Aorta (tissue), 5 donors: ENCODE results near the gene DRG2. TPM values are rescaled to one million over a fixed set of nuclear protein-coding genes. Genes with fewer than 3 reads are reported as not detected.

Experiments
- ATAC-seq: fragments of 200-7000 bp; cut with Tn5 transposase; one replicate; pipeline ENCODE4 v1.9.1; 2022; ENCODE audit warnings: moderate library complexity; ENCODE audit not compliant: low FRiP score
- DNase-seq, 2 donors: peaks; one replicate each; pipeline ENCODE4 v3.0.0-alpha.2; 2020
- H3K27ac ChIP-seq, 2 donors: one replicate each; pipeline ENCODE4 v1.5.1; 2013; ENCODE audit warnings: low read length in 2 of 2, mild to moderate bottlenecking in 2 of 2, moderate library complexity in 2 of 2, control low read depth in 1 of 2, inconsistent platforms in 1 of 2, low read depth in 1 of 2
- H3K27me3 ChIP-seq, 2 donors: one replicate each; pipeline ENCODE4 v1.6.1; 2013; ENCODE audit warnings: control low read depth in 1 of 2, low read length in 1 of 2, mild to moderate bottlenecking in 1 of 2, moderate library complexity in 1 of 2; ENCODE audit not compliant: insufficient read depth in 2 of 2, control insufficient read depth in 1 of 2
- H3K36me3 ChIP-seq, 2 donors: one replicate each; pipeline ENCODE4 v1.6.1; 2013; ENCODE audit warnings: control low read depth in 1 of 2, low read length in 1 of 2, mild to moderate bottlenecking in 1 of 2; ENCODE audit not compliant: insufficient read depth in 2 of 2, control insufficient read depth in 1 of 2
- H3K4me1 ChIP-seq, 2 donors: one replicate each; pipeline ENCODE4 v1.6.1; 2013; ENCODE audit warnings: low read length in 2 of 2, control low read depth in 1 of 2, mild to moderate bottlenecking in 1 of 2, moderate library complexity in 1 of 2; ENCODE audit not compliant: insufficient read depth in 2 of 2, control insufficient read depth in 1 of 2
- H3K4me3 ChIP-seq, 2 donors: one replicate each; pipeline ENCODE4 v1.5.1; 2013; ENCODE audit warnings: low read length in 2 of 2, control low read depth in 1 of 2, mild to moderate bottlenecking in 1 of 2
- H3K9me3 ChIP-seq: one replicate; pipeline ENCODE4 v1.6.1; 2013; ENCODE audit warnings: mild to moderate bottlenecking, low read length; ENCODE audit not compliant: control insufficient read depth
- WGBS, 2 donors: extraction: QIAGEN DNeasy Blood & Tissue Kit; methylation state at CpG; one replicate each; pipeline ENCODE4 v1.1.7; 2013; 5-methylcytosine and 5-hydroxymethylcytosine counted together
- intact Hi-C, 2 donors: fragments of 100-400 bp; cut with DNase I; formaldehyde crosslinking; loops; one replicate each; pipeline versions ENCODE4 v1.14.2 to v1.15.0; 2022
- long read RNA-seq, 2 donors: library from polyadenylated mRNA; unstranded; transcript quantifications; one replicate each; pipeline ENCODE4 v2.0.0, GENCODE V29; 2020 to 2021
- polyA plus RNA-seq, 2 donors: library from polyadenylated mRNA; stranded (reverse); fragments of 200-250 nt; gene quantifications; one replicate each; pipeline ENCODE4 v1.2.3, GENCODE V29; 2013
- total RNA-seq, 2 donors: library from RNA; stranded (reverse); fragmentation: NEBNext Ultra II Directional; extraction: Animal tissue kit (Norgen Biotek cat#: 25700); gene quantifications; one replicate each; pipeline ENCODE4 v1.2.1, GENCODE V29; 2021
- donor health status: healthy with polysubstance abuse.
- donor health status: Bipolar disorder and iron deficiency.
- donor health status: DM: no; HTN: no; CAD: no.
- donor health status: DM: no; HTN: no; CAD: no.
- donor health status: DM: yes; HTN: yes; CAD: no.

DRG2 gene, protein sequence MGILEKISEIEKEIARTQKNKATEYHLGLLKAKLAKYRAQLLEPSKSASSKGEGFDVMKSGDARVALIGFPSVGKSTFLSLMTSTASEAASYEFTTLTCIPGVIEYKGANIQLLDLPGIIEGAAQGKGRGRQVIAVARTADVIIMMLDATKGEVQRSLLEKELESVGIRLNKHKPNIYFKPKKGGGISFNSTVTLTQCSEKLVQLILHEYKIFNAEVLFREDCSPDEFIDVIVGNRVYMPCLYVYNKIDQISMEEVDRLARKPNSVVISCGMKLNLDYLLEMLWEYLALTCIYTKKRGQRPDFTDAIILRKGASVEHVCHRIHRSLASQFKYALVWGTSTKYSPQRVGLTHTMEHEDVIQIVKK
- total RNA-seq (10 to 100 TPM; 28.7 to 33.7 TPM), polyA plus RNA-seq (10 to 100 TPM; 16.0 to 52.3 TPM)
- long read RNA-seq, donor 1, transcript DRG2-202 (13 exons, 1,897 nt) = minor isoform, 5 of 193 reads
- long read RNA-seq, donor 1, transcript DRG2-201 (13 exons, 1,964 nt) = major isoform, 140 of 193 reads
- long read RNA-seq, donor 1, partial matches to known transcripts = 9 of 193 reads
- long read RNA-seq, donor 1, other reads (novel, unspliced or antisense) = 37 of 193 reads
- long read RNA-seq, donor 2, transcript DRG2-201 (13 exons, 1,964 nt) = major isoform, 8 of 18 reads
- long read RNA-seq, donor 2, partial matches to known transcripts = 2 of 18 reads
- long read RNA-seq, donor 2, other reads (novel, unspliced or antisense) = 7 of 18 reads

DNA sequence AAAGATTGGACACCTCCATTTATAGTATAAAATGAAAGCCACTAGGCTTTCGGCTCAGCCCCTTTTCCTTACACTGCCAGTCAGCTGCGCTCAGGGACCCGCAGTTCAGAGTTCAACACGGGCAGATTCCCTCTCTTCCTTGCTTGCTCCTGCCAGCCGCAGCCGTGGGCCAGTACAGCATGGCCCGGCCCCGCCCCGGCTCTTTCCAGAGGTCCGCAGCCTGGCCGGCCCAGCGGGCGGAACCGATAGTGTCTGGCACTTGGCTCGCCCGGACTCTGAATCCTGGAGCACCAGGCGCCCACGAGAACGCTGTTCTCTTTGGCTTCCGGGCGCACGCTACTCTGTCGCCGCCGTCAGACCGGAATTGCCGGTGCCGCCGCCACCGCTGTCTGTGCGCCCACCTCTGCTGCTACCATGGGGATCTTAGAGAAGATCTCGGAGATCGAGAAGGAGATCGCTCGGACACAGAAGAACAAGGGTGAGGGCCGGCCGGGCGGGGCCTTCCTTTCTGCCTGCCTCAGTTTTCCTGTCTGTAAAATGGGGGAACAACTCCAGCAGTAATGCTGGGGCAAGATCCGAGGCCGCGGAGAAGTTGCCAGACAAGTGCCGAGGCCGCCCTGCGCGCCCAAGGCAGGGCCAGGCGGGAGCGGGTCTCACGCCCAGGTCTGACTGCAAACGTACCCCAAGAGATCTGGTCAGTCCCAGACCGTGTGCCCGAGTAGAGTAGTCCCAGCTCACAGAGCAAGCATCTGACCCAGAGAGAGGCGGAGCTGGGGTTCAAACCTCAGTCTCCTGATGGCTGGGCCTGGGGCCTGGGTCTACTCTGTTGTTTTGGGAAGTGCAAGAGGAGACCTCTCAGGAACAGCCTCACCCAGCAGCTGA lies at the start of gene DRG2:
DRG2 (plus strand) TSS at position 339 of the 882 bp plus-strand sequence; CDS start at position 415, 76 bp downstream.
- peak within 1 kb of the TSS; percentile 86 to 87 for H3K4me3 ChIP-seq
- ATAC-seq (peak; percentile 98), DNase-seq (peak; percentile 94 to 97)
- intact Hi-C loops = loop anchor here in 1 of 2 donors (5.0 kb wide), 1 partner anchor 94 kb away; the partner anchor contains the start of gene ALKBH5
- H3K27me3 ChIP-seq = no peaks in the 10 kb centered on the region
- H3K9me3 ChIP-seq = no peaks in the 10 kb centered on the region
- H3K27ac ChIP-seq = peak within 1 kb of the TSS in 1 of 2 donors; percentile 6
- no peaks in the 10 kb centered on the region for H3K36me3 ChIP-seq
- H3K4me1 ChIP-seq = no peaks in the 10 kb centered on the region
- 1% methylated on average over 50 to 52 of the region's 52 CpGs for WGBS, 2 donors

DNA sequence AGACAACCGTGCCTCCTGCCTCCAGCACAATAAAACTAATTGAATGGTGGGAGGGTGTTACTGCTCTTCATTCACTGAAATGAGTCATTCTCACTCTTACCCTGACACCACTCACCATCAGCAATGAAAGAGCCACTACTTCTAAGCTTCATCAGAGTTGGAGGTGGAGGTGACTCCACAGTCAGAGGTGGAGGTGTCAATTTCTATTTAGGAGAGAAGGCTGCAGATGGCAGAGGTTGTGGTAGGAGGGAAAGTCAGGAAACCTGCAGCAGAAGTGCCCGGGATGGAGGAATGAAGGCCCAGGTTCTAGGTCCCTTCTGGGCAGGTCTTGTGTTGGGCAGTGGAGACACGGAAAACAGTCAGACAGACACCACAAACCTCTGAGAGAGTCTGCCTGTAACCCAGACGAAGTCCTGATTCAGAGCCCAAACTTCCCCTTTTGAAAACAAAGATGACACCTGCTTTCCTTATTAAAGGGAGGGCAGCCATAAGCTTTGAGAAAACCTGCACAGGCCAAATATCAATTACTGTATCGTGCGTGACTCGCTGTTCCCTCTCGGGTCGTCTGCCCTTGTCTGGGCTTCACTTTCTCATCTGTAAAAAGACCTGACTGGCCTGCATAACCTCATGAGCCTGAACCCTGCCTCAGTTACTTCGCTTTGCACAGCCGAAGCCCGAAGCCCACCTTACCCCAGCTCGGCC lies 49.4 kb upstream of the DRG2 start:
- Histone ChIP-seq H3K9me3 (no peaks in the 10 kb centered on the region), H3K4me3 (peak overlapping the region; percentile 54 to 83), H3K36me3 (no peaks in the 10 kb centered on the region), H3K4me1 (no peaks in the 10 kb centered on the region), H3K27me3 (no peaks in the 10 kb centered on the region), H3K27ac (peak overlapping the region in 1 of 2 donors; percentile 49)
- 8% methylated on average over 13 of the region's 13 CpGs for WGBS, 2 donors
- intact Hi-C loops = loop anchor here in 1 of 2 donors (10.0 kb wide), 2 partner anchors 223 to 263 kb away; no protein-coding TSS in a partner anchor
- DNase-seq (no peak), ATAC-seq (no peak)

DNA sequence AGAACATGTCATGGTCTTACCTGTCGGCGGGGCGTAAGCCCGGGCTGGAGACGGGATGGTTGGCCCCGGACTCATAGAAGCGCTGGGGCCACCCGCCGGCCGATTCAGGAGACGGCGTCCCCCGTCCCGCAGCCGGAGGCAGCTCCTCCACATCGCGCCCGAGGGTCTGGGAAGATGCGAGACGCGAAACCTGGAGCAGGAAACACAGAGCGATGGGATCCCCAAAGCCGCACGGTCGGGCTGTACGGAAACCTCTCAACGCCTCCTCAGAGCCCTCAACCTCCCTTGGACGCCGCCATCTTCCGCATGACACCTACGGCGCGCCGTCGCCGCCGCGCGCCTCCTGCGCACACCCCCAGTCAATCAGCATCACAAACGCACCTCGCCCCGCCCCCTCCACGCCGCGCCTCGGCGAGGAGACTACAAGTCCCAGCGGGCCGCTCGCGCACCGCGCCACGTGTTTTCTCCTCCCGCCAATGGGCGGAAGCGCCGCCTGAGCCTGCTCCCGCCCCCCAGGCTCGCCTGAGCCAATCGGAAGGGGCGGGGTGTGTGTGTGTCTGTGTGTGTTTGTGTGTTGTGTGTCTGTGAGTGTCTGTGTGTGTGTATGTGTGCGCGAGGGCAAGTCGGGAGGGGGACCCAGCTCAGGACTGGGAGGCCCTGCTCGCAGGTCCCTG lies 48.8 kb upstream of the DRG2 start, which contains the start of the genes ATPAF2 and GID4:
ATPAF2 (minus strand) TSS at position 308 of the 674 bp plus-strand sequence; CDS start at position 153, 155 bp downstream.
GID4 (plus strand) TSS at position 548 of the 674 bp plus-strand sequence; CDS start at position 605, 57 bp downstream.
- Histone ChIP-seq H3K4me1 (no peaks in the 10 kb centered on the region), H3K9me3 (no peaks in the 10 kb centered on the region), H3K27me3 (no peaks in the 10 kb centered on the region), H3K36me3 (no peaks in the 10 kb centered on the region), H3K27ac (peak within 1 kb of the TSS in 1 of 2 donors; percentile 49), H3K4me3 (peak within 1 kb of the TSS; percentile 54 to 83)
- ATAC-seq (peak; percentile 100), DNase-seq (peak; percentile 100)
- intact Hi-C loops = loop anchor here in 1 of 2 donors (1.0 to 10.0 kb wide), 3 partner anchors 67 to 264 kb away; partner anchors contain the start of genes DRC3 and TOM1L2
- WGBS, 2 donors = 1% methylated on average over 64 to 67 of the region's 67 CpGs

DNA sequence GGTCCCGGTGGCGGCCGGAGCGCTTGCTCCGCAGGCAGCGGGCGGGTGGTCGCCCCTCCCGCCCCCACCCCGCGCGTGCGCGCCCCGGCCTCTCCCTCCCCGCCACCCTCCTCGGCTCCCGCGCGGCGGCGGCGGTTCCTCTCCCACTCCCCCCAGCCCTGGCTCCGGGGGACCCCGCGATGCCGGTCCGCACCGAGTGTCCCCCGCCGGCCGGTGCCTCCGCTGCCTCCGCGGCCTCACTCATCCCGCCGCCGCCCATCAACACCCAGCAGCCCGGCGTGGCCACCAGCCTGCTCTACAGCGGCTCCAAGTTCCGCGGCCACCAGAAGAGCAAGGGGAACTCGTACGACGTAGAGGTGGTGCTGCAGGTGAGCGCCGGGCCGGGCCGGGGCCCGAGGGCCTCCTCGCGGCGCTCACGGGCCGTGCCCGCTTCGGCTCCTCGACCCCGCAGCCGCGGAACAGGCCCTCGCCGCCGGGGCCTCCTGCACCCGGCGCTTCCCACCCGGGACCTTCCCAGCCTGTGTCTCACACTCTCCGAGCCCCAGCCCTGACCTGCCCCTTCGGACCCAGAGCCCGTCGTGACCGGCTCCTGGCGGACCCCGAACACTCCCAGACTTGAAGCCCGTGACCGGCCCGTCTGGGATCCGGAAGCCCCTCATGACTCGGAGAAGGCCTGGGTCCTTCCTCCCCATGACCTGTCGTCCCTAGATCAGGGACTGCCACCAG lies 48.0 kb upstream of the DRG2 start:
- intact Hi-C loops = loop anchor here in 1 of 2 donors (1.0 to 10.0 kb wide), 3 partner anchors 67 to 265 kb away; partner anchors contain the start of genes DRC3 and TOM1L2
- no peaks in the 10 kb centered on the region for H3K9me3 ChIP-seq
- no peaks in the 10 kb centered on the region for H3K36me3 ChIP-seq
- H3K4me3 ChIP-seq = peak overlapping the region; percentile 31 to 52
- no peaks in the 10 kb centered on the region for H3K27me3 ChIP-seq
- 0 to 1% methylated on average over 60 to 81 of the region's 81 CpGs for WGBS, 2 donors
- H3K27ac ChIP-seq = no peak overlapping the region
- DNase-seq = peak in 1 of 2 donors; percentile 67
- ATAC-seq = peak; percentile 66
- H3K4me1 ChIP-seq = no peaks in the 10 kb centered on the region

DNA sequence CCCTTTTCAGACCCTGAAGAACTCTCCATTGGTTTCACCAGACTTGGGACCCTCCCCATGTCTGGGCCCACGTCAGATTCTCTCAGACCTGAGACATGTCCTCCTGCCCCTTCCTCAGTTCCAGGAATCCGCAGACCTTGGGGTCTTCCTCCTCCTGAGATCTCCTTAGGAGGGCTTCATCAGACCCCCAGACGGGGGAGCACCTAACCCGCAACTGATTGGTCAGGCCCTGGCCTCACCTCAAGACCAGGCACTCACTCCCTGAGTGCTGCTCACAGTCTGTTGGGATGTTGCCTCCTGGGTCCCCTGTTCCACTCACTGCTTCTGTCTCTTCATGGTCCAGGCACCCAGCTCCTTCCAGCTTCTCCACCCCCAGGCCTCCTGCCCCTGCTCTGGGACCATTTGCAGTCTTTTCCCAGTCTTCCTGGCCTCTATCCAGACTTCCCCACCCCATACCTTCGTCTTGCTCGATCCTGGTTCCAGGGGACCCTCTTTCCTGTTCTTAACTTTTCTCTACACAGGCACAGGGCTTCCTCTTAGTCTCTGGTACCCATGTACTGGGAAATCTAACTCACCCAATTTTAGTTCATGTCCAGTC lies 47.4 kb upstream of the DRG2 start:
- Histone ChIP-seq H3K27me3 (no peaks in the 10 kb centered on the region), H3K9me3 (no peaks in the 10 kb centered on the region), H3K36me3 (no peaks in the 10 kb centered on the region), H3K27ac (no peak overlapping the region), H3K4me3 (peak overlapping the region; percentile 31 to 52), H3K4me1 (no peaks in the 10 kb centered on the region)
- intact Hi-C loops = no loop called here
- DNase-seq = no peak
- WGBS, 2 donors = 23 to 24% methylated on average over 6 of the region's 6 CpGs
- no peak for ATAC-seq

DNA sequence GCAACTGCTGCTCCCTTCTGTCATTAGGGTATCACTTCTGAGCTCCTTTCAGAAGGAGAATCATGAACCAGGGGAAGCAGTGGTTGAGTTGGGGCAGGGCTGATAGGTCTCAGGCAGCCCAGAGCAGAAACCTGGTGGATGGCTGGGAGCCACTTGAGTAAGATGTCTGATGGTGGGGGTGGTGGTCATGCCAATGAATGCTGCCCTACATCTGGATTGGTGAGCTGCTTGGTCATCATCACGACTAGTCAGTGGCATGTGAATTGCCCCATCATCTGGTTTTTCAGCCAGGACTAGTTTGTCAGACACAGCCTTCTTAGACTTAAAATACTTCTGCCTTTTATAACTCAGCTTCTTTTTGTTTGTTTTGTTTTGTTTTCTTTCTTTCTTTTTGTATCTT lies 46.0 kb upstream of the DRG2 start:
- H3K27ac ChIP-seq = no peak overlapping the region
- 53 to 54% methylated on average over 1 of the region's 1 CpG for WGBS, 2 donors
- H3K4me1 ChIP-seq = no peaks in the 10 kb centered on the region
- DNase-seq (no peak), ATAC-seq (no peak)
- no peak overlapping the region for H3K4me3 ChIP-seq
- H3K9me3 ChIP-seq = no peaks in the 10 kb centered on the region
- H3K27me3 ChIP-seq = no peaks in the 10 kb centered on the region
- intact Hi-C loops = no loop called here
- no peaks in the 10 kb centered on the region for H3K36me3 ChIP-seq

DNA sequence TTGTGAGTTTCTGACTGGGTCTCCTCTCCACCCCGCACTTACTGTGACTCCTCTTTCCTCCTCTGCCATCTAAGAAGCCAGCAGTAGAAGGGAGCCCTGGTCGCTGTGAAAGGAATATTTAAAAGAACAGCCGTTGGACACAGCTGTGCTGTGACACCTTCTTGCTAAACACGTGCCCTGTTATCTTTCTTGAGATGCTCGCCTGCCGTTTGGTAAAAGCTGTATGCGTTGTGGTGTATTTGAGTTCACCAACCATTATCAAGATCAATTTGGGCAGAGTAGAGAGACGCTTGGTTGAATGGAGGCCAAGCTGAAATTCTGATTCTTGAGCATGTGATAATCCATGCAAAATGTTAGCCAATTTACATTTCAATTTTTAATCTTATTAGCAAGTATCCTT lies 44.8 kb upstream of the DRG2 start:
- Histone ChIP-seq H3K4me1 (no peaks in the 10 kb centered on the region), H3K4me3 (no peak overlapping the region), H3K27ac (no peak overlapping the region), H3K36me3 (peaks cover 2 to 4% of the 10 kb centered on the region in 2 donors), H3K27me3 (no peaks in the 10 kb centered on the region), H3K9me3 (no peaks in the 10 kb centered on the region)
- DNase-seq (no peak), ATAC-seq (no peak)
- intact Hi-C loops = no loop called here
- 82 to 86% methylated on average over 8 of the region's 8 CpGs for WGBS, 2 donors
